HG02588 (cell line): ENCODE measurements around the gene HCFC1R1.

Experiments
- ATAC-seq: cut with Tn5 transposase; IDR thresholded peaks from one replicate; pipeline ENCODE4 v1.9.1; 2021; ENCODE audit warnings: mild to moderate bottlenecking, moderate library complexity; ENCODE audit not compliant: unreplicated experiment

Gene HCFC1R1

DNA sequence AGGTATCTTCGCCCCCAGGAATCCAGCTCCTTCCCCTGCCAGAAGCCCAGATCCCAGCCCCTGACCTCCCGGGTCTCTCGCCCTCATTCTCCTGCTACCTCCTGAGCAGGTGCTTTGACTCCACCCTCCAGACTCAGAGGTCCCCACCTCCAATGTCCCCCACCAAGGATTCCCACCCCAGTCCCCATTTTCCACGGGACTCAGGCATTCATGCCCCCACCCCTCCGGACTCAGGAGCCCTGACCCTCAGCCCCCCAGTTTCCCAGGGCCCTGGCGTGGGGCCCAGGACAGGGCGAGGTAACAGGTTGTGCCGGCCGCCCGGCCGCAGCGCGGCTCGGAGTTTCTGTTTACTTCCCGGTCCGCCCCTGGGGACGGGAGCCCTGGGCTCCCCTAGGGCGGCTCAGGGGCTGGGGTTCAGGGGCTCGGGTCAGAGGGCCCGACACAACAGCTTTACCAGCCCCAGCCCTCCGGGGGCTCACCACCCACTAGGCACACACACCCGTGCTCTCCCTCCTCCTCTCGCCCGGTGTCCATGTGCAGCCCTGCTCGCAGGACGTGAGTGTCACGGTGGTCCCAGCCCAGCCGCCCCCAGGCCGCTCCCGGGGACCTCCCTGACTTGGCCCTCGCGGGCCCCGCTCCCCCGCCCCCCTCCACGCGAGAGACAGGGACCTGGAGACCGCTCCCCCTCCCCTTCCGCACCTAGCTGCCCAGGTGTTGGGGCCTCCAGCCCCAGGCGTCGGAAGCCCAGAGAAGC, 12.4 kb upstream of the HCFC1R1 start:
- no peak for ATAC-seq

DNA sequence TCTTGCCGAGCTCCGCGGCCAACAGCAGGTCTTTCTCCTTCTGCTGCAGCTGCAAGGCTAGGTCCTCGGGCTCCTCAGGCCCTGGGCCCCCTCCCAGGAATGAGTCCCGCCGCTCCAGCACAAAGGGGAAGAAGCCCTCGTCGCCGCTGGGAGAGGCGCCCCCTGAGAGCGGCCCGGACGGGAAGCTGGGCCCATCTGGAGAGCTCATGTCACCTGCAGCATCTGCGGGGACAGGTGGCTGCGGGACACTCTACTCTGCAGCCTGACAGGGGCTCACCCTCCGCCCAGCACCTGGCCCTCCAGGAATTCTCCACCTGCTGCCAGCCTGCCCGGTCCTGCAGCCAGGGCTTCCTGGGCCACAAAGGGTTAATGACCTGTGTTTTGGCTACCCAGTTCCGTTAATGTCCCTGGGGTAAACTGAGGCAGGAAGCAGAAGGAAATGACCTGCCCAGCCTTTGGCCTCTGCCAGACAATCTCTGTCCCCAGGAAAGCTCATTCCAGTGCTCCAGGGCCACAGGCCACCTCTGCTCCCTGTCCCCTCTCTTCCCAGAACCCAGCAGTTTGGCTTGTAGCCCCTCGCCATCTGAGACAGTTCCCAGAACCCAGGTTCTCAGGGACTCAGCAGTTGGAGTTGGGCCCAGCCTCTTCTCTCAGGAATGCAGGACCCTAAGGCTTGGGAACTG, 11.7 kb upstream of the HCFC1R1 start:
- no peak for ATAC-seq

DNA sequence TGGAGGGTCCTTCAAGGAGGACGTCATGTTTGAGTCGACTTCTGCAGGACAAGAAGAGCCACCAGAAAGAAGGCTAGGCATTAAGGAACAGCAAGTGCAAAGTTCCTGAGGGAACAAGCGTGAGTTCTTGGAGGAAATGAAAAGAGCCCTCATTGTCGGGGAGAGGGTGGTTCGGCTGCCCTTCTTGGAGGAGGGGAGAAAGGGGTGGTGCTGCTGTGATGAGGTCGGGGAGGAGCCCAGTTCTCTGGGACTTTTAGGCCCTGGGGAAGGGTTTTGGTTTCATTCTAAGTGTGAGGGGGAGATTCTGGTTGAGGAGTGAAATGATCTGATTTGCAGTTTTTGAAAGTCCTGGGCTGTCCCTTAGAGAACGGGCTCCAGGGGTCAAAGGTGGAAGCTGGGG, 8.9 kb upstream of the HCFC1R1 start:
- ATAC-seq = no peak

DNA sequence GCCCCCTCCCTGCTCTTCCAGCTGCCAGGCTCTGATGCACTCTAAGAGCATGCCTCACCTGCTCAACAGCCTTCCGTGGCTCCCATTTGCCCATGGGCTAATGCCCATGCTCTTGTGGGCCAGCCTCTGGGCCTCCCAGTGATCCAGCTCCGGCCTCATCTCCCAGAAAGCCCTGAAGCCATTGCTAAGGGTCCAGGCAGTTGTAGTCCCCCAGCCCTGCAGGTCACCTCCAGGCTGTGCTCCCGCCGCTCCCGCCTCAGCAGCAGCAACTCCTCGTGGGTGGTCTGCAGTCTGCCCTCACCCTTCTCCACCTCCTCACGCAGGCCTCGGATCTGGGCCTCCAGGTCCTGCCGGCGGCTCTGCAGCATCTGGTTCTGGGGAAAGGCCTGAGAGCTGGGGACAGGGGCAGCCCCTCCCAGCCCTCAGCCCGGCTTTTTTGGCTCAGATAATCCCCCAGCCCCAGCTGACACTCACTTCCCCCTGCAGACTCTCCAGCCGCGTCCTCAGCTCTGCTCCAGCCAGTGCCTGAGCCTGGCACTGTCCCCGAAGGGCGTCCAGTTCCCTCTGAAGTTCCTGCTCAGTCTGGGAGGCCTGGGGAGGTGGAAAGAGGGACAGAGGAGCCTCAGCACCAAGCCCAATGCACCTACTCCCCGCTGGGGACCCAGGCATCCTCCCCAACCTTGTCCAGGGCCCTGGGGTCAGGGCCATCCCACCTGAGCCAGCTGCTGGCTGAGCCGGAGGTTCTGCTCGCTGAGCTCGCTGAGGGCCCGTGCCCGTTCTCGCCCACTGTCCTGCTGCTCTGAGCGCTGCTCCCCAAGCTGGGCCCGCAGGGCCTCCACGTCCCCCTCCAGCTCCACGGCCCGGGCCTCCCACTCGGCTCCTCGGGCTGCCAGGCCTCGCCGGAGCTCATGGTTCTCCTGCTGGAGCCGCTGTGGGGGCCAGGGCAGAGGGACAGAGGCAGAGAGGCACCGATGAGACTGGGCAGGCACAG, 6.8 kb upstream of the HCFC1R1 start:
- no peak for ATAC-seq

DNA sequence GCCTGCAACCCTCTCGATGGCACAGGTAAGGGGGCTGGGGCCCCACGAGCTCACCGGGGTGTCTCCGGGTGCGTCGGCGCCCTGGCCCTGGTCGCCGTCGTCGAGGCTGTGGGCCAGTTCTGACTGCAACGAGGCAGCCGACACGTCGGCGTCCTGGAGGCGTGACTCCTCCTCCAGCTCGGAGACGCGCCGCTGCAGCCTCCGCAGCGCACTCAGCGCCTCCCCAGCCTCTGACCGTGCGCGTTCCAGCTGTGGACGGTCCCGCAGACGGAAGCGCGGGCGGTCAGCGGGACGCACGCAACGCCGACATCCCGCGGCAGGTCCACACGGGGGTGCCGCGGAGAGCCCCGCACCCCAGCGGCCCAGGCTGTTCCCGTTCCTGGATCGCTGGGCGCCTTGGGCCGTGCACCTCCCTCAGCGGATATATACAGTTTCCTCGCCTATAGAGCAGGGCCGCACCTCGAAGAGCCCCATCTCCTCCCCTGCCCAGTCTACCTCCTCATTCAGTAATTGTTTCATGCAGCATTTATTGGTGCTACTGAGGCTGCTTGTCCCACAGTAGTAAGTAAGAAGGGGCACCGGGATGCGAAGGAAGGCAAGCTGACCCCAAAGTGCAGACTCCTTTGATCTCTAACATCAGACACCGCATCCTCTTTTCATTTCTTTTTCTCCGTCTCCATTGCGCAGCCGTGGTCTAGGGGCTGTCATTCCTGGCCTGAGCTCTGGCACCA, 5.9 kb upstream of the HCFC1R1 start:
- ATAC-seq = no peak

DNA sequence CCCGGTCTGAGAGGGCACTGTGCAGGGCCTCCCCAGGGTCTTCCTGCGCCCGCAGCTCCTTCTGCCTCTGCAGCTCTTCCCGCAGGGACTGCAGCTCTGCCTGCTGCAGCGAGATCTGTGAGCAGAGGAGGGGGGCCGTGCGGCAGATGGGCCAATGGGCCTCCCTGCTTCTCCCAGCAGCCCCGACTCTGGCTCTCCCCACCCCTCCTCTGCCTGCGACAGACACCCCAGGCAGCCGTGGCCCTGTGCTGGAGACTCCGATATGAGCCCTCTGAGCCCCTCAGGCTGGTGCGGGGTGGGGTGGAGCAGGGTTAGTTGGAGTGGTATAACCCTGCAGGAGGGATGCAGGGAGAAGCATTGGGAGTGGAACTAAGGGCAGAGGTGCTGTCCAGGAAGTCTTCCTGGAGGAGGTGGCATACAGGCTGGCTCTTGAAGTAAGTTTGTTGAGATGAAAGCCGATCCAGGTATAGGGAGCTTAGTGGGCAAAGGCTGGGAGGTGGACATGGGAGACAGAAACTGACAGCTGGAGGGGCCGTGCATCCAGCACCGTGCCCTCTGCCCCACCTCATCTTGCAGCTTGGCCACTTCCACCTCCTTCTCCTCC, 5.1 kb upstream of the HCFC1R1 start:
- ATAC-seq = no peak

DNA sequence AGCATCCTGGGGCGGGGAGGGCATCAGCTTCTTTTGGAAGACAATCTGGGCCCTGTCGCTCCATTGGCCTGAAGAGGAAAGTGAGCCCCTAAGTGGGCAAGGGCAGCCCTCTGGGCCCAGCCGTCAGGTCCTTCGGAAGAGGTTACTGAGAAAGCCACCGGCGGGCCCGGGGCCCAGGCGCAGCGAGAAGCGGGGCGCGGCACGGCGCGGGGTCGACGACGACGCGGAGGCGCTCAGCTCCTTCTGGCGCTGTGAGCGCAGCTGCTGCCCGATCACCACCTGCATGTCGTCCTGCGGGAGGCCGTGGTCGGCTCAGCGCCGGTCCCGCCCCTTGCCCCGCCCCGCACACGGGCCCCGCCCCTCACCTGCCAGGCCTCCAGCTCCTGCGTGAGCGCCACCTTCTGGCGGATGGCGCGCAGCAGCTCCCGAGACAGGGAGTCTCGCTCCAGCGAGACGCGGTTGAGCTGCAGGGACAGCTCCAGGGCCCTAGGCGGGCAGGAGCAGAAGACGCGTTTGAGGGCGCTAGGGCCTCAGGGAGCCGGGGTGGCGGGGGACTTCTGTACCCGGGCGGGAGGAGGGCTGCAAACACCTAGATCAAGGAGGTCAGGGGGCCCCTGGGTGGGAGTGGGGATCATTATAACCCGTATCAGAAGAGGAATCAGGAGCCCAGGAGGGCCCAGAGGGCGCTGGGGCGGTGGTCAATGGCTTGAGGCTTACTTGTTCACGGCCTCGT, 4.4 kb upstream of the HCFC1R1 start:
- peak; percentile 28 for ATAC-seq

DNA sequence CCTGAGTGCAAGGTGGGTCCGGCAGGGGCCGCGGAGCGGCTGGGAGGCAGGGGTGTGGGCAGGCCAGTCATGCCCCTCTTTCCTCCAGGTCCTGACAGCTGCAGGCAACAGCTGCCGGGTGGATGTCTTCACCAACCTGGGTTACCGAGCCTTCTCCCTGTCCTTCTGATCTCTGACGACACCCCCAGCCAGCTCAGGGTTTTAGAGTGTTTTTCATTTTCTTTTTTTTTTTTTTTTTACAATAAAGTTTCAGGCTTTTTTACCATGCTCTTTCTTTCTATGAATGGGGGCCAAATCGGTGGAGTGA, 3.7 kb upstream of the HCFC1R1 start:
- ATAC-seq = no peak

DNA sequence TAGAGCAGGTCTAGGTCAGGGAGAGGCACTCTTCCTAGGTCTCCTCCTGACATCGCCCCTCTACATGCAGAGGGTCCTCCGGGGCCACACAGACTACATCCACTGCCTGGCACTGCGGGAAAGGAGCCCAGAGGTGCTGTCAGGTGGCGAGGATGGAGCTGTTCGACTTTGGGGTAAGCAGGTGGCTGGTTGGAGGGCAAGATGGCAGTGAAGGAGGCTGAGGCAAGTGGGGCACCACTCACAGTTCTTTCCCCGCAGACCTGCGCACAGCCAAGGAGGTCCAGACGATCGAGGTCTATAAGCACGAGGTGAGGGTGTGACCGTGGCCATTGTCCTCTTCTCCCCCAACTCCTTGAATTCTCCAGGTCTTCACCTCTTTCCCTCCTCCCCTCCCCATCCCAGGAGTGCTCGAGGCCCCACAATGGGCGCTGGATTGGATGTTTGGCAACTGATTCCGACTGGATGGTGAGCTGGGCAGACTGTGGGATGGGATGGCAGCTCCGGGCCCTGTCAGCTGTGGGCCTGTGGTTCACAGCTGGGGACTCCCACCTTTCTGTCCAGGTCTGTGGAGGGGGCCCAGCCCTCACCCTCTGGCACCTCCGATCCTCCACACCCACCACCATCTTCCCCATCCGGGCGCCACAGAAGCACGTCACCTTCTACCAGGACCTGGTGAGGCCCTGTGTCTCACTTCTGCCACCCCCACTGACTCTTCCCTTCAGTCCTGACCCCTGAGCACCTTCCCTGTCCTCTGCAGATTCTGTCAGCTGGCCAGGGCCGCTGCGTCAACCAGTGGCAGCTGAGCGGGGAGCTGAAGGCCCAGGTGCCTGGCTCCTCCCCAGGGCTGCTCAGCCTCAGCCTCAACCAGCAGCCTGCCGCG, 3.1 kb upstream of the HCFC1R1 start:
- ATAC-seq = no peak

DNA sequence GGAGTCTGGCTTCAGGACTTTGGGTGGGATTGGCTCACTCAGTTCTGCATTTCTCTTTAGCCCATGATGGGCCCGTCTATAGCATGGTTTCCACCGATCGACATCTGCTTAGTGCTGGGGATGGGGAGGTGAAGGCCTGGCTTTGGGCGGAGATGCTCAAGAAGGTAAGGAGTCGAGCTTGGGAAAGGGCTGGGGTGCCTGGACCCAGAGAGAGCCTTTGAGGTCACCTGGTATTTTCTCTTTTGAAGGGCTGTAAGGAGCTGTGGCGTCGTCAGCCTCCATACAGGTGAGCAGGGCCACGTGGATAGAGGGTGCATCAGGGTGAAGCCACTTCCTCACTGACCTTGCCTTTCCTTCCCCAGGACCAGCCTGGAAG, 2.2 kb upstream of the HCFC1R1 start:
- ATAC-seq = no peak

DNA sequence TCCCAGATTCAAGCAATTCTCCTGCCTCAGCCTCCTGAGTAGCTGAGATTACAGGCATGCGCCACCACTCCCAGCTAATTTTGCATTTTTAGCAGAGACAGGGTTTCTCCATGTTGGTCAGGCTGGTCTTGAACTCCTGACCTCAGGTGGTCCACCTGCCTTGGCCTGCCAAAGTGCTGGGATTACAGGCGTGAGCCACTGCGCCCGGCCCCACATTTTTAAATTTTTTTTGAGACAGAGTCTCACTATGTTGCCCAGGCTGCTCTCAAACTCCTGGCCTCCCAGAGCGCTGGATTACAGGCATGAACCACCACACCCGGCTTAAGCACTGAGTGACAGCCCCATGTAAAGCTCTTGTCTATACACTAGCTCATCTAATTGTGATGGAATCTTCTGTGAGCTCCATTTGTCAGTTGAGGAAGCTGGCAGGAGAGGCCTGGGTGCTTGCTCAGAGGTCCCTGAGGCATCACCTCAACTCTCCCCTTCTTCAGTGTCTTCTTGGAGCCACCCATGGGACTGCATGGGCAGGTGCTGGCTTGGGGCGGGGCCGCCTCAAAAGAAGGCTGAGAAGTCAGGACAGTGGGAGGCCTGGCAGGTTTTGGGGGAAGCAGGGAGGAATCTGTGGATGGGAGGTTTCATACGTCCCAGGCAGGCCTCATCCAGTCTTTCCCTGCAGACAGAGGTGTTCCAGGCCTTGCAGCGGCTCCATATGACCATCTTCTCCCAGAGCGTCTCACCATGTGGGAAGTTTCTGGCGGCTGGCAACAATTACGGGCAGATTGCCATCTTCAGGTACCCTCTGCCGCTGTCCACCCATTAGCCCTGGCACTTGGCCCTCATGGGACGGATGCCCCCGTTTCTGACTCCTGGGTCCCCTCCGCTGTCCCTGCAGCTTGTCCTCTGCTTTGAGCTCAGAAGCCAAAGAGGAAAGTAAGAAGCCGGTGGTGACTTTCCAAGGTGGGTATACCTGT, 1.6 kb upstream of the HCFC1R1 start:
- no peak for ATAC-seq

DNA sequence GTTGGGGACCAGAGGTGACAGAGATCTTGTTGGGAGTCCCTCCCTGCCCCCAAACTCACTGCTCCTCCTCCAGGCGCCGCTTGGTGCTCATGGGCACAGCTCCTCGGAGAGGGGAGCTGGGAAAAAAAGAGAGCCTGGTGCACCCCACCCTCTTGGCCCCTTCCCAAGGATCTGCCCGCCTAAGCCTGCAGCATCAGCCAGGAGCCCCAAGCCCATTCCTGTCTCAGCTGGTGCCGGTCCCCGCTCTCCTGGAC, 400 bp downstream of the HCFC1R1 start:
- no peak for ATAC-seq

DNA sequence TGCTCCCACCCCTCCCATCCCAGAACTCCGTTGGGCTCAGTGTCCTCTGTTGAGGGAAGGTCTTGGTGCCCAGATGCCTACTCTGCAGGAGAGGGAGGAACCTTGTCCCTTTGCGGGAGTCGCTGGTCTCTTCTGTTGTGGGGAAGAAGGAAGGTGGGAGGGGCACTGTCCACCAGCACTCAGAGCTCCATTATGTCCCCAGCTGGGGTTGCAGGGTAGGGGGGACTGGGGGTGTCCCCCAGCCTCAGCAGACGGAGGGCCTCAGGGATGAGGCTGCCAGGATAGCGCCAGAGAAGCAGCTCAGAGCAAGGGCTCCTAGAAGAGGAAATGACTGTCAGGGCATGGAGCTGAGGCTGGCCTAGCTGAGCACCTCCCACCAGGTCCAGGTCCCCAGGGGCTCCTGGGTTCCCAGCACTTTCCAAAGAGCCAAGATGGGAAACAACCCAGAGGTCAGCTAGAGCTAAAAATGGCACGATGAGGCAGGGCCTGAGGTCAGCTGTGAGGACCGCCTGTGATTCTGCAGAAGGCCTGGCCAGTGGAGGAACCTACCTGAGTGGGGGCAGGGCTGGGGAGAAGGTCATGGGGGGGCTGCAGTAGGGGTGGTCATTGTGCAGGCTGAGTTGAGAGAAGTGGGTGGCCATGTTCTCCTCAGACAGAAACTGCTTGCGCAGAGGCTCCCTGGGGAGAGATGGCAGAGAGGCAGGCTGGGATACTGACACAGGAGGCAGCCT, 893 bp downstream of the HCFC1R1 start:
- no peak for ATAC-seq

DNA sequence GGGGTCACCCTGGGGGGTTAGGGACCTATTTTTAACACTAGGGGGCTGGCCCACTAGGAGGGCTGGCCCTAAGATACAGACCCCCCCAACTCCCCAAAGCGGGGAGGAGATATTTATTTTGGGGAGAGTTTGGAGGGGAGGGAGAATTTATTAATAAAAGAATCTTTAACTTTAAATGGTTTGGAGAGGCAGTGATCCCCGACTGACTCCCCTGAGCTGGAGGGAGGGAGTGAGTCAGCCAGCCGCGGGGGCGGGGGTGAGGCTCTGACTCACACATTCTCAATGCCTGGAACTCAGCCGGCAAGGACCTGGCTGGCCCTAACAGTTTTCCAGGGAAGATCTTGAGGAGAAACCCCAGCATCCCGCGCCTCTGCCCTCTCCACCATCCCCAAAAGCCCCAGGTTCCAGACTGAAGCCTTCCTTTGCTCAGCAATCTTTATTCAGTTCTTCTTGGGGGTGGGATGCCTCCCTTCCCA, 1.5 kb downstream of the HCFC1R1 start:
- no peak for ATAC-seq

DNA sequence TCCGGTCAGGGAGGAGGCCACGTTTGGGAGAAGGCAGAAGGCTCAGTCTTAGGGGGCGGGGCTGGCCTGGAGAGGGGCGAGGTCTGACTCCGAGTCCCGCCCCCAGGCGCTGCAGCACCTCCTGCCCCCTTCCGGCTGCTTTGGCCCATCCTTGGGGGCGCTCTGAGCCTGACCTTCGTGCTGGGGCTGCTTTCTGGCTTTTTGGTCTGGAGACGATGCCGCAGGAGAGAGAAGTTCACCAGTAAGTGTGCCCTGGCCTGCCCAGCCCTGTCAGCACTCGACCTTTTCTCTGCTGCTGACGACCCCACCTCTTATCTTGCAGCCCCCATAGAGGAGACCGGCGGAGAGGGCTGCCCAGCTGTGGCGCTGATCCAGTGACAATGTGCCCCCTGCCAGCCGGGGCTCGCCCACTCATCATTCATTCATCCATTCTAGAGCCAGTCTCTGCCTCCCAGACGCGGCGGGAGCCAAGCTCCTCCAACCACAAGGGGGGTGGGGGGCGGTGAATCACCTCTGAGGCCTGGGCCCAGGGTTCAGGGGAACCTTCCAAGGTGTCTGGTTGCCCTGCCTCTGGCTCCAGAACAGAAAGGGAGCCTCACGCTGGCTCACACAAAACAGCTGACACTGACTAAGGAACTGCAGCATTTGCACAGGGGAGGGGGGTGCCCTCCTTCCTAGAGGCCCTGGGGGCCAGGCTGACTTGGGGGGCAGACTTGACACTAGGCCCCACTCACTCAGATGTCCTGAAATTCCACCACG, 2.1 kb downstream of the HCFC1R1 start:
- ATAC-seq = no peak

DNA sequence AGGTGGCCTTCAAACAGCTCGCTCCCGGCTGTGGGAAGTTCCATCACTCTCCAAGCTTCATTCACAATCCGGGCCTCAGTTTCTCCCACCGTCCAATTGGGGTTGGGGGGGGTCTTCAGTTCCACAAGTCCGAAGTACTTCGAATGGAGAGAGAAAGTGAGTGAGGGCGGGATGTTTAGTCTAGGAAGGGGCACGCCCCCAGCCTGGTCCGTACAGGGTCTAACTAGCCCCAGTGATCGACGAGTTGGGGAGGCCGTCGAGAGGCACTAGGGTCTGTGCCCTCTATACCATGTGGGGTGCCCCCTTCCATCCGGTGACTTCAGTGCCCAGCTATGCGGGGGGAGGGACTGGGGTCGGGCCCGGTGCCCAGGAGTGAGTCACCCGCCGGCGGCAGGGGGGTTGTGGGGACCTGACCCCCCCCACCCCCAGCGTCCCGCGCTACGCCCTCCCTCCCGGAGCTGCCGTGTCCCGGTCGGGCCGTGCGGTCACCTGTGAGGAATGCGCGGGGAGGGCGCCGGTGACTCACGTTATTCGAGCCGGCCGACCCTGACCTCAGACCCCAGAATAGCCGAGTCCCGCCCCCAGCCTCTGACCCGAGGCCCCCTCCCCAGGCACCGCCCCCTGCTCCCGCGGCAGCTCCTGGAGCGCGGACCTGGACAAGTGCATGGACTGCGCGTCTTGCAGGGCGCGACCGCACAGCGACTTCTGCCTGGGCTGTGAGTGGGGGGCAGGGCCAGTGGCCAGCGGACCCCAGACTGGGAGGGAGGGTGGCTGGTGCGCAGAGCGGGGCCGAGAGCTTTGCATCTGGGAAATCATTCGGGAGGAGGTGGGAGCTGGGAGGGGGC, 2.9 kb downstream of the HCFC1R1 start:
- no peak for ATAC-seq
